Right atrium auricular region (tissue), 2 donors: ENCODE data around the gene TLR9. TPM values are rescaled to one million over a fixed set of nuclear protein-coding genes. Genes with fewer than 3 reads are reported as not detected.

Experiments used
- DNase-seq: peaks from one replicate; pipeline ENCODE4 v3.0.0-alpha.2; 2019; ENCODE audit warnings: low spot score
- H3K27ac ChIP-seq, 2 donors: fragments of 200-600 bp; sonication (generic); 1 replicate in 1 of 2; 2 replicates in 1 of 2; pipeline ENCODE4 v1.5.1; 2016 to 2019
- H3K27me3 ChIP-seq, 2 donors: fragments of 200-600 bp; sonication (generic); one replicate each; pipeline versions ENCODE4 v1.5.1 to v1.6.0; 2017 to 2019
- H3K36me3 ChIP-seq: fragments of 200-600 bp; sonication (generic); one replicate; pipeline ENCODE4 v1.5.1; 2016
- H3K4me1 ChIP-seq, 2 donors: fragments of 200-600 bp; sonication (generic); one replicate each; pipeline versions ENCODE4 v1.5.1 to v1.6.0; 2017 to 2019
- H3K4me3 ChIP-seq, 2 donors: fragments of 200-600 bp; sonication (generic); 1 replicate in 1 of 2; 2 replicates in 1 of 2; pipeline ENCODE4 v1.5.1; 2017 to 2019; ENCODE audit warnings: mild to moderate bottlenecking in 1 of 2, moderate library complexity in 1 of 2
- H3K9me3 ChIP-seq, 2 donors: fragments of 200-600 bp; sonication (generic); one replicate each; pipeline ENCODE4 v1.5.1; 2019
- microRNA counts, 2 donors: library from miRNA; unstranded; fragments of <30 nt; microRNA quantifications; one replicate each; lab custom pipeline; 2016 to 2017
- microRNA-seq, 2 donors: library from miRNA; unstranded; fragments of <30 nt; microRNA quantifications; one replicate each; pipeline ENCODE4, GENCODE V29; 2016 to 2017; ENCODE audit warnings: borderline number of aligned reads in 2 of 2, borderline replicate concordance in 1 of 2
- total RNA-seq, 2 donors: library from RNA; depleted of rRNA; stranded (reverse); fragments of >200 nt; gene quantifications; one replicate each; pipeline ENCODE4 v1.1.0, GENCODE V29; 2016
- TF ChIP-seq, protein P1 (sequence below), 2 donors: fragments of 200-600 bp; sonication (generic); IDR thresholded peaks; one replicate each; pipeline ENCODE4 v1.5.1; 2019; ENCODE audit warnings: antibody characterized with exemption in 2 of 2

TLR9 gene
- total RNA-seq, 2 donors from 2014 or later = not detected

DNA sequence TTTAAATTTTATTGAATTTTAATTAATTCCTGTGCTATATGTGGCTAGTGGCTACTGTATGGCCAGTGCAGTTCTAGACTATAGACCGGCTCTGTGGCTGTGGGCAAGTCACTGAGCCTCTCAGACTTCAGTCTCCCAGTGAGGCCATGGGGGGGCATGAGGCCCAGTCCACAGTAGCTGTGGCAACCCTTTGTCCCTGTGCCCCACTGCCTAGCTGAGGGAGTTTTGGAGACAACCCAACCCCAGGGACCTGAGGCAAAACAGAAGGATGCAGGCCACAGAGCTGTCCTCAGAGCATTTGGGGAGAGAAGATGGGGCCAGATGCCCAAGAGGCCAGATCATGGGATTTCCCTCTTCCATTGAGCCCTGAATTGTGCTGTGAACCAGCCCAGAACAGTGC lies 52.3 kb downstream of the TLR9 start:
- H3K27me3 ChIP-seq = no peaks in the 10 kb centered on the region

DNA sequence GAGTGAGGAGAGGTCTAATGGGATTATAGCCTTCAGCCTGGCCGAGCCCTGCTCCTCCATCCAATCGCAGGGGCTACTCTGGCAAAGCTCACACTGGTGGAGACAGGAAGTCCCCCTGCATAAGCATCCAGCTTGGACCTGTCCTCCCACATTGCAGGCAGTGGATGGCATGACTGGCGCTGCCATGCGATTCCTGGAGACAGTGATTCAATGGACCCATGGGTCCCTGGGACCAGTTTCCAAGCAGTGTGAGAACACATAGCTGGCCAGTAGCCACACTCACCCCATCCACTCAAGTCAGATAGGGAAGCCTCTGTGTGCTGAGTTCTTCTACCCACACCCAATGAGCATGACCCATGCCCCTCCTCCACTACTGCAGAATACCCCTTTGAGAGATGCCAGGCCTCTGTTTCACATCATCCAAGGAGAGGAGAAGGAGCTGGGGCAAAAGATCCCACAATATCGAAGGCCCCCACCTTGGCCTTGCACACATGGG lies 53.1 kb downstream of the TLR9 start:
- TF ChIP-seq, protein P1, sequence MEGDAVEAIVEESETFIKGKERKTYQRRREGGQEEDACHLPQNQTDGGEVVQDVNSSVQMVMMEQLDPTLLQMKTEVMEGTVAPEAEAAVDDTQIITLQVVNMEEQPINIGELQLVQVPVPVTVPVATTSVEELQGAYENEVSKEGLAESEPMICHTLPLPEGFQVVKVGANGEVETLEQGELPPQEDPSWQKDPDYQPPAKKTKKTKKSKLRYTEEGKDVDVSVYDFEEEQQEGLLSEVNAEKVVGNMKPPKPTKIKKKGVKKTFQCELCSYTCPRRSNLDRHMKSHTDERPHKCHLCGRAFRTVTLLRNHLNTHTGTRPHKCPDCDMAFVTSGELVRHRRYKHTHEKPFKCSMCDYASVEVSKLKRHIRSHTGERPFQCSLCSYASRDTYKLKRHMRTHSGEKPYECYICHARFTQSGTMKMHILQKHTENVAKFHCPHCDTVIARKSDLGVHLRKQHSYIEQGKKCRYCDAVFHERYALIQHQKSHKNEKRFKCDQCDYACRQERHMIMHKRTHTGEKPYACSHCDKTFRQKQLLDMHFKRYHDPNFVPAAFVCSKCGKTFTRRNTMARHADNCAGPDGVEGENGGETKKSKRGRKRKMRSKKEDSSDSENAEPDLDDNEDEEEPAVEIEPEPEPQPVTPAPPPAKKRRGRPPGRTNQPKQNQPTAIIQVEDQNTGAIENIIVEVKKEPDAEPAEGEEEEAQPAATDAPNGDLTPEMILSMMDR (IDR thresholded peaks at IDR 0.05) = no peak
- no peaks in the 10 kb centered on the region for H3K4me1 ChIP-seq
- H3K4me3 ChIP-seq = no peak overlapping the region
- no peaks in the 10 kb centered on the region for H3K27me3 ChIP-seq
- no peaks in the 10 kb centered on the region for H3K36me3 ChIP-seq
- no peaks in the 10 kb centered on the region for H3K9me3 ChIP-seq
- H3K27ac ChIP-seq = no peak overlapping the region
- no peak for DNase-seq

More for the DNA sequence above, 52.3 kb downstream of the TLR9 start:
- Histone ChIP-seq H3K36me3 (no peaks in the 10 kb centered on the region), H3K4me1 (no peaks in the 10 kb centered on the region), H3K9me3 (no peaks in the 10 kb centered on the region), H3K27ac (no peak overlapping the region), H3K4me3 (no peak overlapping the region)
- TF ChIP-seq, protein P1 (IDR thresholded peaks at IDR 0.05) = no peak
- DNase-seq = no peak

DNA sequence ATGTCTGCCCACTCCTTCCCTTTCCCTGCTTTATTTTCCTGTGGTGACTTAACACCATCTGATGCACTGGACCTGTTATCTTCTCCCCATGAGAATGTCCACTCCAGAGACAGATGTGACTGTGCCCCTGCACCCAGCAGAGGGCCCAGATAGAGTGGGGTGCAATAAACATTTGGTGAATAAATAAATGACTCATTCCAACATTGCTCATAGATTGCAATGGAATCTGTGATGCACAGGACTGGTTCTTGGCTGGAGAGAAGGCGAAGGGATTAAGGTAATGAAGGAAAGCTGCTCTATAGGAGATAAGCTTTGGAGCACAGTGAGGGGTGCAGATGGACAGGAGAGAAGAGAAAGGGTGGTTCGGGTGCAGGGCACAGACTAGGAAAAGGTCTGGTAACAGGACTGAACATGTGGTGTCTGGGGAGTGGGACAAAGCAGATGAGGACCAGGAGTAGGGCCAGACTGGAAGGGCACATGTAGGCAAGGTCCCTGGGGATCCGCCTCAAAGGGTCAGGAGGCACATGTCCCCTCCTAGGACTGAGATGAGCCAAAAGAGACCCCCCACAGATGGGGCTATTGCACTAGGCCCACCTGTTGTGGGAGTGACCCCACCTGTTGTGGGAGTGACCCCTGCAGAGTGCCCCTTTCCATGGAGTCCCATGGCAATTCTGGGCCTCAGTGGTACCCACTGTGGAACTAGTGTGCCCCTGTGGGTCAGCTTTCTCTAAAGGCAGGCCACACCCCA lies 53.8 kb downstream of the TLR9 start:
- DNase-seq = no peak
- TF ChIP-seq, protein P1 (IDR thresholded peaks at IDR 0.05) = no peak
- H3K27ac ChIP-seq = no peak overlapping the region

More for the DNA sequence above, 53.8 kb downstream of the TLR9 start:
- Histone ChIP-seq H3K36me3 (no peaks in the 10 kb centered on the region), H3K27me3 (no peaks in the 10 kb centered on the region), H3K9me3 (no peaks in the 10 kb centered on the region), H3K4me1 (no peaks in the 10 kb centered on the region), H3K4me3 (no peak overlapping the region)

MicroRNAs within 50 kb of the gene (microRNA counts, 767-probe panel; counts per million panel counts)
- 5,688 to 13,635 counts per million in 2 donors for microRNA hsa-let-7g-5p (lab: Ali Mortazavi, UCI)

Small RNAs within 50 kb of the gene (microRNA-seq; reads per million reads assigned to microRNA genes)
- gene MIRLET7G = 139,993 to 160,347 reads per million in 2 donors

Other genes starting within 250 kb of the TLR9 start
- gene ACY1, start 242.1 kb downstream of the TLR9 start, total RNA-seq = 10 to 100 TPM; 26.0 to 29.8 TPM
- gene RPL29, start 229.8 kb downstream of the TLR9 start, total RNA-seq = 1,000 to 10,000 TPM in 1 of 2 donors, 100 to 1,000 TPM in 1; 658 to 1,017 TPM
- 10 to 100 TPM; 17.7 to 33.7 TPM for gene DUSP7, start 169.1 kb downstream of the TLR9 start, total RNA-seq
- gene POC1A, start 71.2 kb downstream of the TLR9 start, total RNA-seq = under 1 TPM; 0.47 to 0.78 TPM
- gene ALAS1, start 27.5 kb downstream of the TLR9 start, total RNA-seq = 100 to 1,000 TPM in 1 of 2 donors, 10 to 100 TPM in 1; 69.7 to 103 TPM
- 10 to 100 TPM; 54.4 to 58.6 TPM for gene TWF2, start 13.5 kb upstream of the TLR9 start, total RNA-seq
- 1 to 10 TPM; 5.7 to 8.1 TPM for gene PPM1M, start 20.1 kb upstream of the TLR9 start, total RNA-seq
- 10 to 100 TPM; 43.2 to 43.8 TPM for gene WDR82, start 53.0 kb upstream of the TLR9 start, total RNA-seq
- gene GLYCTK, start 62.2 kb upstream of the TLR9 start, total RNA-seq = 1 to 10 TPM; 2.0 to 5.4 TPM
- gene DNAH1, start 90.7 kb upstream of the TLR9 start, total RNA-seq = 1 to 10 TPM; 1.5 to 2.5 TPM
- 10 to 100 TPM; 38.8 to 53.9 TPM for gene BAP1, start 184.4 kb upstream of the TLR9 start, total RNA-seq
- gene PHF7, start 185.0 kb upstream of the TLR9 start, total RNA-seq = 10 to 100 TPM; 10.1 to 17.6 TPM
- gene SEMA3G, start 219.5 kb upstream of the TLR9 start, total RNA-seq = 10 to 100 TPM; 11.8 to 12.6 TPM
- gene TNNC1, start 228.4 kb upstream of the TLR9 start, total RNA-seq = 1,000 to 10,000 TPM; 4,697 to 8,249 TPM
- 10 to 100 TPM; 29.2 to 49.6 TPM for gene NISCH, start 230.0 kb upstream of the TLR9 start, total RNA-seq